ENCODE results near the gene VGLL2. TPM values are rescaled to one million over a fixed set of nuclear protein-coding genes. Genes with fewer than 3 reads are reported as not detected.

The VGLL2 gene
- total and polyA plus RNA-seq, 7 donors = not detected

GRCh38 chr6:117272032-117272866 lies 6.9 kb downstream of the VGLL2 start:
- H3K9me3 ChIP-seq = peaks cover 0 to 2% (median 0%) of the 10 kb centered on the region in 4 donors
- intact Hi-C loops (cut with DNase I) = no loop called here
- no peak overlapping the region for H3K4me3 ChIP-seq
- TF ChIP-seq POLR2AphosphoS5 (IDR thresholded peaks at IDR 0.05) (no peak), CTCF (IDR thresholded peaks at IDR 0.05) (no peak), EP300 (IDR thresholded peaks at IDR 0.05) (no peak), POLR2A (IDR thresholded peaks at IDR 0.05) (no peak)
- peaks cover 45 to 94% (median 52%) of the 10 kb centered on the region in 3 donors for H3K27me3 ChIP-seq
- no peaks in the 10 kb centered on the region for H3K36me3 ChIP-seq
- WGBS, 2 donors = 17 to 19% methylated on average over 8 of the region's 8 CpGs
- no peak overlapping the region for H3K27ac ChIP-seq
- DNase-seq = no peak
- H3K4me1 ChIP-seq = peaks cover 0 to 14% (median 11%) of the 10 kb centered on the region in 4 donors

- WGBS, 2 donors = 22 to 30% methylated on average over 1 of the region's 1 CpG
- DNase-seq = no peak
- intact Hi-C loops (cut with DNase I) = no loop called here
- Histone ChIP-seq H3K27ac (no peak overlapping the region), H3K4me1 (peaks cover 0 to 14% (median 11%) of the 10 kb centered on the region in 4 donors), H3K9me3 (peaks cover 0 to 2% (median 0%) of the 10 kb centered on the region in 4 donors), H3K4me3 (no peak overlapping the region), H3K27me3 (peaks cover 41 to 90% (median 45%) of the 10 kb centered on the region in 3 donors), H3K36me3 (no peaks in the 10 kb centered on the region)
- no peak for TF ChIP-seq EP300 (IDR thresholded peaks at IDR 0.05)
- no peak for TF ChIP-seq POLR2AphosphoS5 (IDR thresholded peaks at IDR 0.05)
- no peak for TF ChIP-seq POLR2A (IDR thresholded peaks at IDR 0.05)
- no peak for TF ChIP-seq CTCF (IDR thresholded peaks at IDR 0.05)
Observed at GRCh38 chr6:117272891-117273290, 7.5 kb downstream of the VGLL2 start.

- Histone ChIP-seq H3K4me1 (peaks cover 0 to 8% (median 6%) of the 10 kb centered on the region in 4 donors), H3K27me3 (peaks cover 22 to 71% (median 25%) of the 10 kb centered on the region in 3 donors), H3K9me3 (no peaks in the 10 kb centered on the region), H3K27ac (no peak overlapping the region), H3K4me3 (no peak overlapping the region), H3K36me3 (no peaks in the 10 kb centered on the region)
- 89 to 92% methylated on average over 9 of the region's 9 CpGs for WGBS, 2 donors
- TF ChIP-seq EP300 (IDR thresholded peaks at IDR 0.05) (no peak), POLR2AphosphoS5 (IDR thresholded peaks at IDR 0.05) (no peak), POLR2A (IDR thresholded peaks at IDR 0.05) (no peak), CTCF (IDR thresholded peaks at IDR 0.05) (no peak)
- intact Hi-C loops (cut with DNase I) = no loop called here
- no peak for DNase-seq
Observed at GRCh38 chr6:117275205-117275604, 9.8 kb downstream of the VGLL2 start.

- Histone ChIP-seq H3K36me3 (no peaks in the 10 kb centered on the region), H3K4me3 (no peak overlapping the region), H3K27ac (no peak overlapping the region), H3K27me3 (peaks cover 17 to 66% (median 20%) of the 10 kb centered on the region in 3 donors), H3K4me1 (peaks cover 0 to 3% (median 1%) of the 10 kb centered on the region in 4 donors), H3K9me3 (no peaks in the 10 kb centered on the region)
- 73 to 83% methylated on average over 5 of the region's 5 CpGs for WGBS, 2 donors
- intact Hi-C loops (cut with DNase I) = no loop called here
- no peak for DNase-seq
- TF ChIP-seq CTCF (IDR thresholded peaks at IDR 0.05) (no peak), POLR2A (IDR thresholded peaks at IDR 0.05) (no peak), POLR2AphosphoS5 (IDR thresholded peaks at IDR 0.05) (no peak), EP300 (IDR thresholded peaks at IDR 0.05) (no peak)
Observed at GRCh38 chr6:117275711-117276110, 10.4 kb downstream of the VGLL2 start.

Measured in sigmoid colon (tissue), 7 donors.